Neural cell (in vitro differentiated cells): ENCODE results near the gene TSPAN11. TPM values are rescaled to one million over a fixed set of nuclear protein-coding genes. Genes with fewer than 3 reads are reported as not detected.

Experiments used
- H2AFZ ChIP-seq: fragments of 200-600, 300-800 bp; sonication (generic), shearing (Covaris generic); 2 replicates; pipeline ENCODE4 v1.6.0; 2014; ENCODE audit warnings: low read depth, mild to moderate bottlenecking, antibody characterized with exemption, low read length, moderate library complexity
- H3F3A ChIP-seq: fragments of 200-600 bp; shearing (Covaris generic); 2 replicates; pipeline ENCODE4 v1.6.1; 2016; ENCODE audit warnings: mild to moderate bottlenecking, moderate library complexity, mixed read lengths, antibody characterized with exemption, low read length; ENCODE audit not compliant: insufficient read depth, poor library complexity, severe bottlenecking
- H3K27ac ChIP-seq: fragments of 200-600, 300-800 bp; sonication (generic), shearing (Covaris generic); 2 replicates; pipeline ENCODE4 v1.5.1; 2014; ENCODE audit warnings: mild to moderate bottlenecking, low read length, moderate library complexity
- H3K27me3 ChIP-seq: fragments of 300-800, 200-600 bp; sonication (generic), shearing (Covaris generic); 2 replicates; pipeline ENCODE4 v1.6.0; 2014; ENCODE audit warnings: mild to moderate bottlenecking, low read depth, low read length, moderate library complexity; ENCODE audit not compliant: insufficient read depth
- H3K36me3 ChIP-seq: fragments of 300-800, 200-600 bp; sonication (generic), shearing (Covaris generic); 2 replicates; pipeline ENCODE4 v1.5.1; 2014; ENCODE audit warnings: mild to moderate bottlenecking, antibody characterized with exemption, low read length, moderate library complexity; ENCODE audit not compliant: insufficient read depth
- H3K4me2 ChIP-seq: fragments of 300-800, 200-600 bp; sonication (generic), shearing (Covaris generic); 2 replicates; pipeline ENCODE4 v1.6.0; 2014; ENCODE audit warnings: mild to moderate bottlenecking, low read length
- H3K4me3 ChIP-seq: fragments of 300-800, 200-600 bp; sonication (generic), shearing (Covaris generic); 2 replicates; pipeline ENCODE4 v1.5.1; 2014; ENCODE audit warnings: mild to moderate bottlenecking, low read length, moderate library complexity
- H3K79me2 ChIP-seq: fragments of 200-600 bp; shearing (Covaris generic); replicated peaks from 2 replicates; pipeline ENCODE4 v1.6.0; 2014; ENCODE audit warnings: mild to moderate bottlenecking, low read length, moderate library complexity; ENCODE audit not compliant: insufficient read depth
- H3K9ac ChIP-seq: fragments of 300-800, 200-600 bp; sonication (generic), shearing (Covaris generic); 2 replicates; pipeline ENCODE4 v1.6.1; 2016; ENCODE audit warnings: mild to moderate bottlenecking, low read length, mixed read lengths
- H3K9me2 ChIP-seq: fragments of 200-600 bp; shearing (Covaris generic); 2 replicates; pipeline ENCODE4 v1.6.1; 2016; ENCODE audit warnings: mild to moderate bottlenecking, low read length, mixed read lengths; ENCODE audit not compliant: insufficient read depth
- H3K9me3 ChIP-seq: fragments of 200-600, 300-800 bp; sonication (generic), shearing (Covaris generic); 2 replicates; pipeline ENCODE4 v1.6.1; 2016; ENCODE audit warnings: mild to moderate bottlenecking, mixed run types, low read length, moderate library complexity, mixed read lengths
- H4K20me1 ChIP-seq: fragments of 200-600 bp; shearing (Covaris generic); 2 replicates; pipeline ENCODE4 v1.6.1; 2016; ENCODE audit warnings: mild to moderate bottlenecking, mixed run types; ENCODE audit not compliant: insufficient read depth
- EP300 ChIP-seq: fragments of 450-650 bp; conservative IDR thresholded peaks from 2 replicates; pipeline ENCODE4 v1.6.1; 2014; ENCODE audit warnings: antibody characterized with exemption, mild to moderate bottlenecking, moderate library complexity; ENCODE audit not compliant: poor library complexity, severe bottlenecking
- EZH2 ChIP-seq: fragments of 200-600, 300-800 bp; shearing (Covaris generic), sonication (generic); IDR thresholded peaks from 2 replicates; pipeline ENCODE4 v1.6.1; 2014; ENCODE audit warnings: antibody characterized with exemption, low read length, borderline replicate concordance, mild to moderate bottlenecking; ENCODE audit not compliant: insufficient read depth, poor library complexity, severe bottlenecking
- MXI1 ChIP-seq: fragments of 450-650 bp; conservative IDR thresholded peaks from 2 replicates; pipeline ENCODE4 v1.6.1; 2014; ENCODE audit warnings: antibody characterized with exemption, mild to moderate bottlenecking; ENCODE audit not compliant: poor library complexity, severe bottlenecking
- POLR2AphosphoS5 ChIP-seq: IDR thresholded peaks from 2 replicates; pipeline ENCODE4 v1.6.1; 2012
- RAD21 ChIP-seq: fragments of 450-650 bp; conservative IDR thresholded peaks from 2 replicates; pipeline ENCODE4 v1.6.1; 2014; ENCODE audit warnings: antibody characterized with exemption, mild to moderate bottlenecking, moderate library complexity
- SMC3 ChIP-seq: fragments of 450-650 bp; conservative IDR thresholded peaks from 2 replicates; pipeline ENCODE4 v1.6.1; 2014; ENCODE audit warnings: antibody characterized with exemption, mild to moderate bottlenecking, moderate library complexity; ENCODE audit not compliant: poor library complexity
- TAF1 ChIP-seq: IDR thresholded peaks from 2 replicates; pipeline ENCODE4 v1.6.1; 2012; ENCODE audit warnings: low read depth
- polyA plus RNA-seq: library from polyadenylated mRNA; depleted of rRNA; stranded (reverse); fragments of >200 nt; gene quantifications from 2 replicates; pipeline ENCODE4 v1.2.3, GENCODE V29; 2014
- TF ChIP-seq, protein P1 (sequence below): IDR thresholded peaks from 2 replicates; pipeline ENCODE4 v1.6.1; 2012; ENCODE audit warnings: borderline replicate concordance
- TF ChIP-seq, protein P2 (sequence below): fragments of 450-650 bp; IDR thresholded peaks from 2 replicates; pipeline ENCODE4 v1.5.1; 2014; ENCODE audit warnings: antibody characterized with exemption, mild to moderate bottlenecking, moderate library complexity; ENCODE audit not compliant: poor library complexity, severe bottlenecking

TSPAN11 gene
- polyA plus RNA-seq, 1 donor from 2014 or later = 5.6 TPM

DNA sequence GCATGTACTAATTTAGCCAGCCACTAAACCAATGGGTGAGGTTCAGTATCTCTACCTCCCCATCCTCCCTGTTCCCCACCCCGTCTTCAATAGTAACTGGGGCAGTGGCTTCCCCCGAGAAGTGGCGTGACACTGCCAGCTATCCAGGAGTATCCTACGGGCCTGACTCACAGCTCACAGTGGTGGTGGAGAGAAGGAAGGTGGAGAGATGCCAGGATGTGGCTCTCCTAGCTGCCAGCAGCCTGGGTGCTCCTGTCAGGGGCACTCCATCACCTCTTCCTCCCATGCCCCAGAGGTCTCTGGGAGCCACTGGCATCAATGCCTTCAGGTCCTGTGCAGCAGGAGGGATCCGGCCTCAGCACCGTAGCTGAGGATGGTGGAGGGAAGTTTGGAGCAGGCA lies 49.0 kb downstream of the TSPAN11 start:
- no peaks in the 10 kb centered on the region for H3K36me3 ChIP-seq
- no peaks in the 10 kb centered on the region for H3K9me2 ChIP-seq
- no peaks in the 10 kb centered on the region for H3F3A ChIP-seq
- no peak overlapping the region for H3K9ac ChIP-seq
- H3K4me2 ChIP-seq = no peak overlapping the region
- H3K79me2 ChIP-seq = no peaks in the 10 kb centered on the region
- H3K27ac ChIP-seq = no peak overlapping the region
- no peaks in the 10 kb centered on the region for H3K9me3 ChIP-seq
- H4K20me1 ChIP-seq = no peaks in the 10 kb centered on the region
- TF ChIP-seq, protein P1, sequence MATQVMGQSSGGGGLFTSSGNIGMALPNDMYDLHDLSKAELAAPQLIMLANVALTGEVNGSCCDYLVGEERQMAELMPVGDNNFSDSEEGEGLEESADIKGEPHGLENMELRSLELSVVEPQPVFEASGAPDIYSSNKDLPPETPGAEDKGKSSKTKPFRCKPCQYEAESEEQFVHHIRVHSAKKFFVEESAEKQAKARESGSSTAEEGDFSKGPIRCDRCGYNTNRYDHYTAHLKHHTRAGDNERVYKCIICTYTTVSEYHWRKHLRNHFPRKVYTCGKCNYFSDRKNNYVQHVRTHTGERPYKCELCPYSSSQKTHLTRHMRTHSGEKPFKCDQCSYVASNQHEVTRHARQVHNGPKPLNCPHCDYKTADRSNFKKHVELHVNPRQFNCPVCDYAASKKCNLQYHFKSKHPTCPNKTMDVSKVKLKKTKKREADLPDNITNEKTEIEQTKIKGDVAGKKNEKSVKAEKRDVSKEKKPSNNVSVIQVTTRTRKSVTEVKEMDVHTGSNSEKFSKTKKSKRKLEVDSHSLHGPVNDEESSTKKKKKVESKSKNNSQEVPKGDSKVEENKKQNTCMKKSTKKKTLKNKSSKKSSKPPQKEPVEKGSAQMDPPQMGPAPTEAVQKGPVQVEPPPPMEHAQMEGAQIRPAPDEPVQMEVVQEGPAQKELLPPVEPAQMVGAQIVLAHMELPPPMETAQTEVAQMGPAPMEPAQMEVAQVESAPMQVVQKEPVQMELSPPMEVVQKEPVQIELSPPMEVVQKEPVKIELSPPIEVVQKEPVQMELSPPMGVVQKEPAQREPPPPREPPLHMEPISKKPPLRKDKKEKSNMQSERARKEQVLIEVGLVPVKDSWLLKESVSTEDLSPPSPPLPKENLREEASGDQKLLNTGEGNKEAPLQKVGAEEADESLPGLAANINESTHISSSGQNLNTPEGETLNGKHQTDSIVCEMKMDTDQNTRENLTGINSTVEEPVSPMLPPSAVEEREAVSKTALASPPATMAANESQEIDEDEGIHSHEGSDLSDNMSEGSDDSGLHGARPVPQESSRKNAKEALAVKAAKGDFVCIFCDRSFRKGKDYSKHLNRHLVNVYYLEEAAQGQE = no peak
- TF ChIP-seq TAF1 (no peak), MXI1 (no peak), RAD21 (no peak), EZH2 (no peak), SMC3 (no peak), POLR2AphosphoS5 (no peak), EP300 (no peak)
- TF ChIP-seq, protein P2, sequence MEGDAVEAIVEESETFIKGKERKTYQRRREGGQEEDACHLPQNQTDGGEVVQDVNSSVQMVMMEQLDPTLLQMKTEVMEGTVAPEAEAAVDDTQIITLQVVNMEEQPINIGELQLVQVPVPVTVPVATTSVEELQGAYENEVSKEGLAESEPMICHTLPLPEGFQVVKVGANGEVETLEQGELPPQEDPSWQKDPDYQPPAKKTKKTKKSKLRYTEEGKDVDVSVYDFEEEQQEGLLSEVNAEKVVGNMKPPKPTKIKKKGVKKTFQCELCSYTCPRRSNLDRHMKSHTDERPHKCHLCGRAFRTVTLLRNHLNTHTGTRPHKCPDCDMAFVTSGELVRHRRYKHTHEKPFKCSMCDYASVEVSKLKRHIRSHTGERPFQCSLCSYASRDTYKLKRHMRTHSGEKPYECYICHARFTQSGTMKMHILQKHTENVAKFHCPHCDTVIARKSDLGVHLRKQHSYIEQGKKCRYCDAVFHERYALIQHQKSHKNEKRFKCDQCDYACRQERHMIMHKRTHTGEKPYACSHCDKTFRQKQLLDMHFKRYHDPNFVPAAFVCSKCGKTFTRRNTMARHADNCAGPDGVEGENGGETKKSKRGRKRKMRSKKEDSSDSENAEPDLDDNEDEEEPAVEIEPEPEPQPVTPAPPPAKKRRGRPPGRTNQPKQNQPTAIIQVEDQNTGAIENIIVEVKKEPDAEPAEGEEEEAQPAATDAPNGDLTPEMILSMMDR = no peak
- H3K27me3 ChIP-seq = no peaks in the 10 kb centered on the region
- no peak overlapping the region for H2AFZ ChIP-seq
- H3K4me3 ChIP-seq = no peak overlapping the region

DNA sequence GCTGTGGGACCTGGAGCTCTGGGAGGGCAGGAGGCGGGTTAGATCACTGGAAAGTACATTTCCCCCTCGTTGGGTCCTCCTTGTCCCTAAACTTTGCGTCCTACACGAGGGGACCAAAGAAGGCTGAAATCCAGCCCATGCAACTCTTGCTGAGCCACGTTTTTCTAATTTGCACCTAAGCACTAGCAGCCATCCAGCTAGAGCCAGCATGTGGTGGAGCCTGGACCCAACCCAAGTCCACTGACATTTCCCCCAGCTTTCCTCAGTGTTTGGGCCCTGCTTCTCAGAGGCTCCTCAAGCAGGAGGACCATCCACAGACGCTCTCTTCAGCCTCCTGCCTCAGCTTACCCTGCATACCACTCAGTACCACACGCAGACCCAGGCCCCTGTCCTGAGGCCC lies 49.7 kb downstream of the TSPAN11 start:
- no peak overlapping the region for H3K27ac ChIP-seq
- H3K4me3 ChIP-seq = no peak overlapping the region
- no peaks in the 10 kb centered on the region for H3K79me2 ChIP-seq
- H3K9me2 ChIP-seq = no peaks in the 10 kb centered on the region
- H3K36me3 ChIP-seq = no peaks in the 10 kb centered on the region
- H3K27me3 ChIP-seq = no peaks in the 10 kb centered on the region
- no peaks in the 10 kb centered on the region for H4K20me1 ChIP-seq
- H3K9ac ChIP-seq = no peak overlapping the region
- H2AFZ ChIP-seq = no peak overlapping the region
- no peaks in the 10 kb centered on the region for H3K9me3 ChIP-seq
- TF ChIP-seq TAF1 (no peak), RAD21 (no peak), POLR2AphosphoS5 (no peak), MXI1 (no peak), SMC3 (no peak), EP300 (no peak), EZH2 (no peak)
- TF ChIP-seq, protein P2 = no peak
- TF ChIP-seq, protein P1 = no peak
- no peak overlapping the region for H3K4me2 ChIP-seq
- H3F3A ChIP-seq = no peaks in the 10 kb centered on the region
